ENCODE results near the gene TEP1. TPM values are rescaled to one million over a fixed set of nuclear protein-coding genes. Genes with fewer than 3 reads are reported as not detected.

Gene TEP1
- total RNA-seq (2022; extraction: Qiagen RNA extraction; ENCODE audit: low read depth): 8.4 to 11.0 TPM (median 9.8 TPM) in 5 replicates

GRCh38 chr14:20412876-20413743, at the start of gene TEP1:
Gene TEP1, minus strand, starts transcription at chr14:20413501. Its CDS starts 5,062 bp downstream, at chr14:20408439.

GRCh38 chr14:20461225-20462141, 48.2 kb upstream of the TEP1 start, which contains the start of gene PIP4P1:
Gene PIP4P1, minus strand, starts transcription at chr14:20461434. Its CDS starts 109 bp downstream, at chr14:20461325.

GRCh38 chr14:20454516-20455354, 41.4 kb upstream of the TEP1 start, which contains the start of the genes APEX1 and OSGEP:
Gene APEX1, plus strand, starts transcription at chr14:20455226. Its CDS starts 420 bp downstream, at chr14:20455646.
Gene OSGEP, minus strand, starts transcription at chr14:20454812. Its CDS starts 129 bp downstream, at chr14:20454683.

GRCh38 chr14:20435582-20436362, 22.5 kb upstream of the TEP1 start, which contains the start of gene KLHL33:
Gene KLHL33, minus strand, starts transcription at chr14:20436166. Its CDS starts 355 bp downstream, at chr14:20435811.

GRCh38 chr14:20343092-20343861, 70.0 kb downstream of the TEP1 start, which contains the start of gene PARP2:
Gene PARP2, plus strand, starts transcription at chr14:20343635. Its CDS starts 7 bp downstream, at chr14:20343642.

GRCh38 chr14:20332788-20333493, 80.4 kb downstream of the TEP1 start, which contains the start of gene CCNB1IP1:
Gene CCNB1IP1, minus strand, starts transcription at chr14:20333279. Its CDS starts 16,756 bp downstream, at chr14:20316523.

Other genes with a start within 250 kb of the TEP1 start
- gene OR11G2, start 222.6 kb downstream of the TEP1 start, total RNA-seq (2022; extraction: Qiagen RNA extraction; ENCODE audit: low read depth): not detected in 5 replicates
- gene OR11H6, start 189.8 kb downstream of the TEP1 start, total RNA-seq (2022; extraction: Qiagen RNA extraction; ENCODE audit: low read depth): not detected in 5 replicates
- gene OR11H7, start 184.5 kb downstream of the TEP1 start, total RNA-seq (2022; extraction: Qiagen RNA extraction; ENCODE audit: low read depth): not detected in 5 replicates
- gene OR11H4, start 174.2 kb downstream of the TEP1 start, total RNA-seq (2022; extraction: Qiagen RNA extraction; ENCODE audit: low read depth): not detected in 5 replicates
- gene TTC5, start 107.5 kb downstream of the TEP1 start, total RNA-seq (2022; extraction: Qiagen RNA extraction; ENCODE audit: low read depth): 18.3 to 25.0 TPM (median 20.4 TPM) in 5 replicates
- gene CCNB1IP1, start 80.2 kb downstream of the TEP1 start, total RNA-seq (2022; extraction: Qiagen RNA extraction; ENCODE audit: low read depth): 38.7 to 52.9 TPM (median 41.0 TPM) in 5 replicates
- 19.5 to 25.9 TPM (median 22.4 TPM) in 5 replicates for gene PARP2, start 69.9 kb downstream of the TEP1 start, total RNA-seq (2022; extraction: Qiagen RNA extraction; ENCODE audit: low read depth)
- not detected in 5 replicates for gene KLHL33, start 22.7 kb upstream of the TEP1 start, total RNA-seq (2022; extraction: Qiagen RNA extraction; ENCODE audit: low read depth)
- 19.1 to 25.1 TPM (median 25.0 TPM) in 5 replicates for gene OSGEP, start 41.3 kb upstream of the TEP1 start, total RNA-seq (2022; extraction: Qiagen RNA extraction; ENCODE audit: low read depth)
- gene APEX1, start 41.7 kb upstream of the TEP1 start, total RNA-seq (2022; extraction: Qiagen RNA extraction; ENCODE audit: low read depth): 250 to 269 TPM (median 262 TPM) in 5 replicates
- gene PIP4P1, start 47.9 kb upstream of the TEP1 start, total RNA-seq (2022; extraction: Qiagen RNA extraction; ENCODE audit: low read depth): 29.2 to 44.4 TPM (median 33.0 TPM) in 5 replicates
- gene PNP, start 55.9 kb upstream of the TEP1 start, total RNA-seq (2022; extraction: Qiagen RNA extraction; ENCODE audit: low read depth): 167 to 193 TPM (median 175 TPM) in 5 replicates
- gene RNASE10, start 92.0 kb upstream of the TEP1 start, total RNA-seq (2022; extraction: Qiagen RNA extraction; ENCODE audit: low read depth): 0.23 to 0.40 TPM (median 0.33 TPM) in 4 of 5 replicates, not detected in the other
- gene RNASE9, start 147.5 kb upstream of the TEP1 start, total RNA-seq (2022; extraction: Qiagen RNA extraction; ENCODE audit: low read depth): not detected in 5 replicates
- gene RNASE11, start 174.5 kb upstream of the TEP1 start, total RNA-seq (2022; extraction: Qiagen RNA extraction; ENCODE audit: low read depth): not detected in 5 replicates
- gene RNASE12, start 177.9 kb upstream of the TEP1 start, total RNA-seq (2022; extraction: Qiagen RNA extraction; ENCODE audit: low read depth): not detected in 5 replicates
- gene OR6S1, start 228.2 kb upstream of the TEP1 start, total RNA-seq (2022; extraction: Qiagen RNA extraction; ENCODE audit: low read depth): not detected in 5 replicates